Fibroblast of lung (primary cell): ENCODE data around the gene TLR2. TPM values are rescaled to one million over a fixed set of nuclear protein-coding genes. Genes with fewer than 3 reads are reported as not detected.

Experiments
- DNase-seq, 2 donors: peaks; one replicate each; pipeline versions ENCODE4 v3.0.0 to v3.0.0-alpha.2; 2010; ENCODE audit warnings: low read depth in 2 of 2
- H2AFZ ChIP-seq: 2 replicates; pipeline ENCODE4 v1.5.1; 2012; ENCODE audit warnings: low read length, control low read depth, inconsistent platforms
- H3K27ac ChIP-seq: 2 replicates; pipeline ENCODE4 v1.5.1; 2011; ENCODE audit warnings: low read length, control low read depth; ENCODE audit not compliant: insufficient read depth
- H3K27me3 ChIP-seq: 2 replicates; pipeline ENCODE4 v1.5.1; 2011; ENCODE audit warnings: mild to moderate bottlenecking, low read length; ENCODE audit not compliant: control insufficient read depth, insufficient read depth
- H3K36me3 ChIP-seq: 2 replicates; pipeline ENCODE4 v1.5.1; 2011; ENCODE audit warnings: low read length; ENCODE audit not compliant: control insufficient read depth, insufficient read depth
- H3K4me1 ChIP-seq: 2 replicates; pipeline ENCODE4 v1.5.1; 2011; ENCODE audit warnings: low read length; ENCODE audit not compliant: control insufficient read depth, insufficient read depth; ENCODE audit errors: extremely low read depth
- H3K4me2 ChIP-seq: 2 replicates; pipeline ENCODE4 v1.5.1; 2011; ENCODE audit warnings: low read length, control low read depth; ENCODE audit not compliant: insufficient read depth; ENCODE audit errors: extremely low read depth
- H3K4me3 ChIP-seq, 4 experiments: fragments of 200-600 bp in 1 of 4; sonication (generic) in 1 of 4; replicated peaks in 1 of 4; 2 replicates each; pipeline ENCODE4 v1.5.1; 2011 to 2016; ENCODE audit warnings: low read length in 4 of 4, low read depth in 3 of 4, mild to moderate bottlenecking in 3 of 4, control low read depth in 2 of 4, inconsistent platforms in 1 of 4, mixed read lengths in 1 of 4; ENCODE audit not compliant: insufficient read depth in 1 of 4; ENCODE audit errors: control extremely low read depth in 1 of 4
- H3K79me2 ChIP-seq: 2 replicates; pipeline ENCODE4 v1.5.1; 2012; ENCODE audit warnings: mild to moderate bottlenecking, low read length, inconsistent platforms; ENCODE audit not compliant: control insufficient read depth, insufficient read depth
- H3K9ac ChIP-seq: 2 replicates; pipeline ENCODE4 v1.5.1; 2011; ENCODE audit warnings: mild to moderate bottlenecking, low read length, control low read depth; ENCODE audit not compliant: insufficient read depth
- H3K9me3 ChIP-seq: 2 replicates; pipeline ENCODE4 v1.5.1; 2012; ENCODE audit warnings: low read depth, low read length; ENCODE audit not compliant: control insufficient read depth, insufficient read depth
- H4K20me1 ChIP-seq: 2 replicates; pipeline ENCODE4 v1.5.1; 2011; ENCODE audit warnings: low read length; ENCODE audit not compliant: control insufficient read depth, insufficient read depth; ENCODE audit errors: extremely low read depth
- EZH2 ChIP-seq: IDR thresholded peaks from 2 replicates; pipeline ENCODE4 v1.5.1; 2012; ENCODE audit warnings: low read length, control low read depth, mild to moderate bottlenecking; ENCODE audit errors: missing control alignments
- polyA plus RNA-seq, 2 donors: library from polyadenylated mRNA; depleted of rRNA in 1 of 2; stranded (reverse) in 1 of 2; unstranded in 1 of 2; fragments of >200 nt; gene quantifications; 2 replicates each; pipeline ENCODE4 v1.2.1, GENCODE V29; 2011 to 2012; ENCODE audit warnings: missing spikeins in 1 of 2
- total RNA-seq: library from RNA; depleted of rRNA; stranded (reverse); fragments of >200 nt; gene quantifications from 2 replicates; pipeline ENCODE4 v1.2.1, GENCODE V29; 2014
- TF ChIP-seq, protein P1 (sequence below), 2 donors: IDR thresholded peaks in 1 of 2; conservative IDR thresholded peaks in 1 of 2; 1 replicate in 1 of 2; 2 replicates in 1 of 2; pipeline ENCODE4 v1.5.1; 2011 to 2012; ENCODE audit warnings: low read length in 2 of 2, control low read depth in 1 of 2, inconsistent platforms in 1 of 2, low read depth in 1 of 2, mild to moderate bottlenecking in 1 of 2

Gene TLR2
- total and polyA plus RNA-seq, 2 donors (not counting 1 experiment from before 2014, with no cell fraction given), result under 0.01 to 0.17 TPM

DNA sequence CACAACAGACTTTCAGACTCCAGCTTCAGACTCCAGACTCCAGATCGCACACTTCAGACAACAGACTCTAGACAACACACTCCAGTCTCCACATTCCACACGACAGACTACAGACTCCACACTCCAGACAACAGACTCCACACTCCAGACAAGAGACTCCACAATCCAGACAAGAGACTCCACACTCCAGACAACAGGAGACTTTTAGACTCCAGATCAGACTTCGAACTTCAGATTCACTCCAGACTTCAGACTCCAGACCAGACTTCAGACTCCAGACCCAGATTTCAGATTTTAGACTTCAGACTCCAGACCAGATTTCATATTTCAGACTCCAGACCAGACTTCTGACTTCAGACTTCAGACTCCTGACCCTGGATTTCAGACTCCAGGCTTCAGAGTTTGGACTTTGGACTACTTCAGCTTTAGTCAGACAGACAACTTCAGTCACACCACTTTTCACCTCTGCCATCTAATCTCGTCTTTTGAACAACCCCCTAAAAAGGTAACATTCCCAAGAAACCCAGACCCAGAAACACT lies 29.0 kb upstream of the TLR2 start:
- no peak overlapping the region for H3K9ac ChIP-seq
- TF ChIP-seq, protein P1, sequence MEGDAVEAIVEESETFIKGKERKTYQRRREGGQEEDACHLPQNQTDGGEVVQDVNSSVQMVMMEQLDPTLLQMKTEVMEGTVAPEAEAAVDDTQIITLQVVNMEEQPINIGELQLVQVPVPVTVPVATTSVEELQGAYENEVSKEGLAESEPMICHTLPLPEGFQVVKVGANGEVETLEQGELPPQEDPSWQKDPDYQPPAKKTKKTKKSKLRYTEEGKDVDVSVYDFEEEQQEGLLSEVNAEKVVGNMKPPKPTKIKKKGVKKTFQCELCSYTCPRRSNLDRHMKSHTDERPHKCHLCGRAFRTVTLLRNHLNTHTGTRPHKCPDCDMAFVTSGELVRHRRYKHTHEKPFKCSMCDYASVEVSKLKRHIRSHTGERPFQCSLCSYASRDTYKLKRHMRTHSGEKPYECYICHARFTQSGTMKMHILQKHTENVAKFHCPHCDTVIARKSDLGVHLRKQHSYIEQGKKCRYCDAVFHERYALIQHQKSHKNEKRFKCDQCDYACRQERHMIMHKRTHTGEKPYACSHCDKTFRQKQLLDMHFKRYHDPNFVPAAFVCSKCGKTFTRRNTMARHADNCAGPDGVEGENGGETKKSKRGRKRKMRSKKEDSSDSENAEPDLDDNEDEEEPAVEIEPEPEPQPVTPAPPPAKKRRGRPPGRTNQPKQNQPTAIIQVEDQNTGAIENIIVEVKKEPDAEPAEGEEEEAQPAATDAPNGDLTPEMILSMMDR (conservative IDR thresholded peaks at IDR 0.05 in 1 of 2, IDR thresholded peaks at IDR 0.05 in 1 of 2; ENCODE audit: low read depth in 1 of 2, low read length in 2 of 2), result no peak
- no peak for TF ChIP-seq EZH2

DNA sequence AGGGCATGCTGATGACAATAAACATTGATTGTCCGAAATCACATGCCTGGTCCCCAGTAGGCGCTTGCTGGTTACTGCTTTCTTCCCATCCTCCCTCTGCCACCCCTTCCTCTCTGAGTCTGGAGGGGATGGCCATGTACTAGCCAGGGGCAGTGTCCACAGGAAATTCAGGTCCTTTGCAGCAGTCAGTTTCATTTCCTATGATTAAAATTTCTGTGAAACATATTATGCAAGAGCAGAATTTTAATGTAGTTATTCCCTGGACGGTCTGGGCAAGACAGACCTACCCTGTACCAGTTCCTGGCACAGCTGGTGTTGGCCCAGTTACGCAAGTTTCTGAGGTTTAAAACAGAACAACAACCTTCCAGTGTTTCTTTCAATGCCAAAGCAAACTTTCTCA lies 28.2 kb upstream of the TLR2 start:
- DNase-seq, result peak in 1 of 2 donors; percentile 8
- Histone ChIP-seq H2AFZ (no peak overlapping the region), H3K36me3 (no peaks in the 10 kb centered on the region)

More for the DNA sequence above, 29.0 kb upstream of the TLR2 start:
- DNase-seq, result no peak
- Histone ChIP-seq H3K27me3 (no peaks in the 10 kb centered on the region), H3K36me3 (no peaks in the 10 kb centered on the region), H2AFZ (no peak overlapping the region), H3K4me2 (no peak overlapping the region), H3K9me3 (no peaks in the 10 kb centered on the region), H3K79me2 (no peaks in the 10 kb centered on the region), H3K4me3 (no peak overlapping the region), H4K20me1 (no peaks in the 10 kb centered on the region), H3K4me1 (no peaks in the 10 kb centered on the region), H3K27ac (no peak overlapping the region)

DNA sequence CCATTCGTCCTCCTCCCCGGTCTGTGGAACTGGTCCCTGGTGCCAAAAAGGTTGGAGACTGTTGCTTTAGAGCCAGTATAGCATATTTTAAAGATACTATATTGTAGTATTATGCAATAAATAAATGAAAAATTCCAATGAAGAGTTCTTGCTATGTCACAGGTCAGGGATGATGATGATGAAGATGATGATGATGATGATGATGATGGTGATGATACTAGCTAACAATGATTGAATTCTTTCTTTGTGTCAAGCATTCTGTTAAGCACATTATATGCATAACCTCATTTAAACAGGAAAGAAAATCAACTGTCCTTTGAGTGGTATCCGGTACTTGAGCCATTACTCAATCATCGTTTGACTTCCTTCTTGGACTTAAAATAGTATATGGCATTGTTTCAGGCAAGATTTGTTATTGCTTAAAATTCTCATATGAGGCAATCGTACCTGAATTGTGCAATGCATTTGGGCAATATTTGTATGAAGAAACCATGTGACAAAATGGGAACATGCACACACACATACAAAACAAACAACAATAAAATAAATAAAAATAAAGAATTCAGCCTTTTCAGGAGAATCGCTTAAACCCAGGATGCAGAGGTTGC lies 22.8 kb upstream of the TLR2 start:
- DNase-seq, result peak in 1 of 2 donors; percentile 37
- H4K20me1 ChIP-seq, result no peaks in the 10 kb centered on the region
- H3K4me2 ChIP-seq, result no peak overlapping the region
- H3K9ac ChIP-seq, result no peak overlapping the region
- no peaks in the 10 kb centered on the region for H3K9me3 ChIP-seq
- no peak overlapping the region for H3K27ac ChIP-seq
- TF ChIP-seq, protein P1 (conservative IDR thresholded peaks at IDR 0.05 in 1 of 2, IDR thresholded peaks at IDR 0.05 in 1 of 2; ENCODE audit: low read depth in 1 of 2, low read length in 2 of 2), result no peak
- no peak for TF ChIP-seq EZH2
- H3K4me3 ChIP-seq, result no peak overlapping the region
- no peaks in the 10 kb centered on the region for H3K27me3 ChIP-seq
- no peak overlapping the region for H2AFZ ChIP-seq
- H3K79me2 ChIP-seq, result no peaks in the 10 kb centered on the region
- H3K4me1 ChIP-seq, result no peaks in the 10 kb centered on the region
- no peaks in the 10 kb centered on the region for H3K36me3 ChIP-seq

More for the DNA sequence above, 28.2 kb upstream of the TLR2 start:
- Histone ChIP-seq H3K27me3 (no peaks in the 10 kb centered on the region), H3K4me1 (no peaks in the 10 kb centered on the region), H3K79me2 (no peaks in the 10 kb centered on the region), H3K9ac (no peak overlapping the region), H3K4me3 (no peak overlapping the region), H3K9me3 (no peaks in the 10 kb centered on the region), H3K4me2 (no peak overlapping the region), H3K27ac (no peak overlapping the region), H4K20me1 (no peaks in the 10 kb centered on the region)
- no peak for TF ChIP-seq EZH2
- TF ChIP-seq, protein P1 (conservative IDR thresholded peaks at IDR 0.05 in 1 of 2, IDR thresholded peaks at IDR 0.05 in 1 of 2; ENCODE audit: low read depth in 1 of 2, low read length in 2 of 2), result no peak
